ENCODE data around the gene PARP11.
A peak's percentile ranks its signal among the peaks of the same experiment; 100 is the strongest.

DNA sequence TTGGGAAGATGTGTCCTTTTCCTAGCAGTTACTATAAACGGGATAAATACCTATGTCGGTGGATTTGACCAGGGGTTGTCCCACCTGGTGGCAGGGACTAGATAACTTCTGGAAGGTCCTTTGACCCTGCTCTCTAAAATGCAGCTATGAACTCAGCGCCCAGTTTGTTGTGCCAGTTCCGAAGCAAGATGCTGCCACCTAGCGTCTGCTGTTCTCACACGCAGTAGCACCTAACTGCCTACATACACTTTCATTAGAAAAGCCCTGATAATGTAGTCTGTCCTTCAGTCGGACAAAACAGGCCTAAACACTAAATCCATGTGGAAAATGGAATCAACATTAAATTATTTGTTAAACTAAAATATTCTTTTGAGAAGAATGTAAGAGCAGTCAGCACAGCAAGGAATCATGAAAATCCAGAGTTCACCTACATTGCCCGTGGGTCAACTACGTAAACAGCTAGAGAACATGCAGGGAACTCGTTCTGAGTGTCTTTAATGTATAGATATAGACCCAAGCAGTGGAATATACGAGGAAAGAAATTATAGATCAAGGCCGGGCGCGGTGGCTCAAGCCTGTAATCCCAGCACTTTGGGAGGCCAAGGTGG is 69.2 kb downstream of the PARP11 start:
- TF ChIP-seq CTCF (IDR thresholded peaks at IDR 0.05; ENCODE audit: borderline replicate concordance, extremely low read depth, low read length, poor library complexity, severe bottlenecking) (peak; percentile 96), EZH2 (IDR thresholded peaks at IDR 0.05; ENCODE audit: borderline replicate concordance, low read depth, low read length, severe bottlenecking) (no peak)

Measured in DND-41 (cell line).